ENCODE results near the gene TBR1. TPM values are rescaled to one million over a fixed set of nuclear protein-coding genes. Genes with fewer than 3 reads are reported as not detected.

Gene TBR1
- total RNA-seq, 1 experiment from 2014 or later = not detected

DNA sequence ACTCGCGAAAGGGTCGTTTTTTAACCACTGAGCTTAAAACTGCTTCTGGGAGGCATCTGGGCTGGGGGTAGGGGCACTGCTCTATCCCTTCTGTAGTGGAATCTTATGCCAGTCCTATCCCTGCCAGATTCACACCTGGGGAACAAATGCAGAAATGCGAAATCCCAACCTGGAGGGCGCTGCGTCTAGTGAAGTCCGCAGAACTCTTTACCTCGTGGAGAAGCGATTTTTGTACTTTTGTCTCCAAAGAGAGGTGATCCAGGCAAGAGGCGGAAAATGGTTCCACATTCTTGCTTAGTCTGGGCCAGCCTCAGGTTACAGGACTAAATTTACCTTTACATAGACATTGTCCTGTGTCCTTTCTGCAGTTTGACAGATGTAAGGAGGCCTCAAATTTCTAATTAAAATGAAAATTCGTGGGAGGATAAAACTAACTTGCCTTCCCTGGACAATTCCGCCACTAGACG lies 10.4 kb downstream of the TBR1 start:
- H3K79me2 ChIP-seq (ENCODE audit: low read length) = no peaks in the 10 kb centered on the region
- no peaks in the 10 kb centered on the region for H3F3A ChIP-seq (ENCODE audit: low read length, unreplicated experiment)
- BruUV-seq (replicated peaks) = no TSS peak
- no peaks in the 10 kb centered on the region for H3K36me3 ChIP-seq (ENCODE audit: low read depth, low read length)
- H3K4me2 ChIP-seq (ENCODE audit: low read length) = no peak overlapping the region
- H3K9me3 ChIP-seq (ENCODE audit: low read length) = no peaks in the 10 kb centered on the region
- H3K9me2 ChIP-seq (replicated peaks; ENCODE audit: low read length) = no peaks in the 10 kb centered on the region
- no peak overlapping the region for H2AFZ ChIP-seq (ENCODE audit: low read length)
- H4K20me1 ChIP-seq (ENCODE audit: low read length) = no peaks in the 10 kb centered on the region
- no peak overlapping the region for H3K9ac ChIP-seq (ENCODE audit: low read length)
- H3K4me1 ChIP-seq (ENCODE audit: insufficient read depth, low read length) = no peaks in the 10 kb centered on the region
- intact Hi-C loops (cut with micrococcal nuclease) = no loop called here
- no peak for DNase-seq
- H3K4me3 ChIP-seq (ENCODE audit: low read length) = no peak overlapping the region
- H3K27me3 ChIP-seq (ENCODE audit: low read length) = no peaks in the 10 kb centered on the region
- CTCF ChIA-PET = no interaction called here
- ATAC-seq = no peak
- POLR2A ChIA-PET (ENCODE audit: unreplicated experiment) = no interaction called here
- TF ChIP-seq, protein P1, sequence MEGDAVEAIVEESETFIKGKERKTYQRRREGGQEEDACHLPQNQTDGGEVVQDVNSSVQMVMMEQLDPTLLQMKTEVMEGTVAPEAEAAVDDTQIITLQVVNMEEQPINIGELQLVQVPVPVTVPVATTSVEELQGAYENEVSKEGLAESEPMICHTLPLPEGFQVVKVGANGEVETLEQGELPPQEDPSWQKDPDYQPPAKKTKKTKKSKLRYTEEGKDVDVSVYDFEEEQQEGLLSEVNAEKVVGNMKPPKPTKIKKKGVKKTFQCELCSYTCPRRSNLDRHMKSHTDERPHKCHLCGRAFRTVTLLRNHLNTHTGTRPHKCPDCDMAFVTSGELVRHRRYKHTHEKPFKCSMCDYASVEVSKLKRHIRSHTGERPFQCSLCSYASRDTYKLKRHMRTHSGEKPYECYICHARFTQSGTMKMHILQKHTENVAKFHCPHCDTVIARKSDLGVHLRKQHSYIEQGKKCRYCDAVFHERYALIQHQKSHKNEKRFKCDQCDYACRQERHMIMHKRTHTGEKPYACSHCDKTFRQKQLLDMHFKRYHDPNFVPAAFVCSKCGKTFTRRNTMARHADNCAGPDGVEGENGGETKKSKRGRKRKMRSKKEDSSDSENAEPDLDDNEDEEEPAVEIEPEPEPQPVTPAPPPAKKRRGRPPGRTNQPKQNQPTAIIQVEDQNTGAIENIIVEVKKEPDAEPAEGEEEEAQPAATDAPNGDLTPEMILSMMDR (conservative IDR thresholded peaks at IDR 0.05; ENCODE audit: low read depth, low read length) = no peak
- TF ChIP-seq EZH2phosphoT487 (IDR thresholded peaks at IDR 0.05; ENCODE audit: borderline replicate concordance, low read length) = no peak
- no peak for TF ChIP-seq EZH2 (IDR thresholded peaks at IDR 0.05; ENCODE audit: low read length, unreplicated experiment)
- no peak overlapping the region for H3K27ac ChIP-seq (ENCODE audit: low read length)

DNA sequence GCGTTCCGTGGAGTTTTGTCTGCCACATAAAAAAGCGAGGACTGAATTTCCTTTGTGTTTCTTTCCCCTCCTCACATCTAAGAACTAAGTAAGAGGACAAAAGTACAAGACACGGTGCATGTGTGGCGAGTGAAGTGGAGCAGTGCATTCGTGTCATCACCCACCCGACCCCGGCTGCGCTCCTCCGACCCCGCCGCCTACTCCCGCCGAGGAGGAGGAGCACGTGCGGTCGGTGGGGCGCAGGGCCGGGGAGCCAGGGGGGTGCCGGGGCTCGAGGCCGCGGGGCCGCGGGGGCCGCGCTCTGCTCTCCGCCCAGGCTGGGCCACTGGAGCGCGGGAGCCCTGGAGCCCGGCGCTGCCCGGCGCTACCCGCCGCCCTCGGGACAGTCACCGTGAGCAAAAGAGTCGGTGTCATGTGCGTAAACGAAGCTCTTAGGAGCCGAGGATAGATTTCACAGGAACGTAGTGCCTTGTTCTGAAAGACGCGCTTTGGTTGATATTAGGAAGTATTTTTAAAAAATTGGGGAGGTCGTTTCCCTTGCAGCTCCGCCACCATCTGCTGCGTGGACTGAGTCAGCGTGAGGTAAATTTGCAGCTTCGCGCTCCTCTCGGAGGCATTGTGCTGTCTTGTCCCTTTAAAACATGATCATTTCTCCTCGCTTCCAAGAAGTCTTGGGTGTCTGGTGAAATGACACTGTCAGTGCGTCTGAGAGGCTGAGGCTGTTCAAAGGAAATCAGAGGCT lies 11.0 kb downstream of the TBR1 start:
- Histone ChIP-seq H3K4me3 (ENCODE audit: low read length) (no peak overlapping the region), H3K27me3 (ENCODE audit: low read length) (no peaks in the 10 kb centered on the region), H3K9ac (ENCODE audit: low read length) (no peak overlapping the region), H3F3A (ENCODE audit: low read length, unreplicated experiment) (no peaks in the 10 kb centered on the region), H4K20me1 (ENCODE audit: low read length) (no peaks in the 10 kb centered on the region), H3K36me3 (ENCODE audit: low read depth, low read length) (no peaks in the 10 kb centered on the region), H2AFZ (ENCODE audit: low read length) (no peak overlapping the region), H3K9me2 (replicated peaks; ENCODE audit: low read length) (no peaks in the 10 kb centered on the region), H3K4me1 (ENCODE audit: insufficient read depth, low read length) (no peaks in the 10 kb centered on the region), H3K27ac (ENCODE audit: low read length) (no peak overlapping the region), H3K9me3 (ENCODE audit: low read length) (no peaks in the 10 kb centered on the region), H3K4me2 (ENCODE audit: low read length) (no peak overlapping the region), H3K79me2 (ENCODE audit: low read length) (no peaks in the 10 kb centered on the region)
- DNase-seq = no peak
- POLR2A ChIA-PET (ENCODE audit: unreplicated experiment) = no interaction called here
- no peak for ATAC-seq
- intact Hi-C loops (cut with micrococcal nuclease) = no loop called here
- TF ChIP-seq, protein P1 (conservative IDR thresholded peaks at IDR 0.05; ENCODE audit: low read depth, low read length) = no peak
- TF ChIP-seq EZH2phosphoT487 (IDR thresholded peaks at IDR 0.05; ENCODE audit: borderline replicate concordance, low read length) (no peak), EZH2 (IDR thresholded peaks at IDR 0.05; ENCODE audit: low read length, unreplicated experiment) (no peak)
- BruUV-seq (replicated peaks) = no TSS peak
- CTCF ChIA-PET = no interaction called here
